Endothelial cell of umbilical vein (primary cell): ENCODE measurements around the gene CLN3. TPM values are rescaled to one million over a fixed set of nuclear protein-coding genes. Genes with fewer than 3 reads are reported as not detected.

ENCODE experiments used
- BruUV-seq: library from RNA; stranded (reverse); fragments of 400-500 nt; replicated peaks from 2 replicates; lab custom pipeline; 2021; lab: Mats Ljungman, UMichigan
- CTCF ChIA-PET: fragments of 300-600, 350-600 bp; sonication (Branson Sonifier 250); formaldehyde crosslinking; loops from one replicate; lab custom pipeline; 2021; ENCODE audit warnings: antibody characterized with exemption, inconsistent platforms; lab: Charles Lee
- POLR2A ChIA-PET: fragments of 300-600, 350-600 bp; sonication (Branson Sonifier 250); formaldehyde crosslinking; loops from one replicate; lab custom pipeline; 2021; ENCODE audit warnings: antibody characterized with exemption, inconsistent platforms; lab: Charles Lee
- DNase-seq: peaks from one replicate; pipeline ENCODE4 v3.0.0-alpha.2; 2011; ENCODE audit warnings: low read depth, low spot score
- FAIRE-seq: peaks from 2 replicates; lab custom pipeline; 2011; peaks lifted over from hg19 to GRCh38; lab: Jason Lieb, UNC
- H2AFZ ChIP-seq: 2 replicates; pipeline ENCODE4 v1.6.0; 2012; ENCODE audit warnings: low read depth, low read length, control low read depth, inconsistent platforms
- H3K27ac ChIP-seq: 2 replicates; pipeline ENCODE4 v1.5.1; 2011; ENCODE audit warnings: low read depth, mild to moderate bottlenecking, control low read depth, low read length, moderate library complexity; ENCODE audit not compliant: insufficient read depth
- H3K27me3 ChIP-seq, 2 experiments: 2 replicates each; pipeline versions ENCODE4 v1.6.0 to v1.6.1; 2011; ENCODE audit warnings: low read length in 2 of 2, mixed read lengths in 1 of 2; ENCODE audit not compliant: control insufficient read depth in 2 of 2, insufficient read depth in 2 of 2
- H3K36me3 ChIP-seq, 2 experiments: 2 replicates in 1 of 2; 3 replicates in 1 of 2; pipeline ENCODE4 v1.5.1; 2011; ENCODE audit warnings: low read length in 2 of 2, mild to moderate bottlenecking in 1 of 2, moderate library complexity in 1 of 2; ENCODE audit not compliant: control insufficient read depth in 2 of 2, insufficient read depth in 2 of 2; ENCODE audit errors: extremely low read depth in 1 of 2
- H3K4me1 ChIP-seq: 3 replicates; pipeline ENCODE4 v1.5.1; 2011; ENCODE audit warnings: mild to moderate bottlenecking, low read length; ENCODE audit not compliant: control insufficient read depth, insufficient read depth; ENCODE audit errors: extremely low read depth
- H3K4me2 ChIP-seq: 2 replicates; pipeline ENCODE4 v1.6.1; 2011; ENCODE audit warnings: low read length, control low read depth, mixed read lengths; ENCODE audit not compliant: insufficient read depth
- H3K4me3 ChIP-seq, 3 experiments: fragments of 200-600 bp in 1 of 3; sonication (generic), shearing (Covaris generic) in 1 of 3; replicated peaks in 1 of 3; 2 replicates each; pipeline ENCODE4 v1.5.1; 2011 to 2016; ENCODE audit warnings: control low read depth in 3 of 3, low read length in 3 of 3, mild to moderate bottlenecking in 2 of 3, inconsistent platforms in 1 of 3, low read depth in 1 of 3, moderate library complexity in 1 of 3; ENCODE audit not compliant: insufficient read depth in 1 of 3
- H3K79me2 ChIP-seq: 2 replicates; pipeline ENCODE4 v1.6.0; 2012; ENCODE audit warnings: low read length, inconsistent platforms; ENCODE audit not compliant: control insufficient read depth, insufficient read depth
- H3K9ac ChIP-seq: replicated peaks from 2 replicates; pipeline ENCODE3; 2011; ENCODE audit warnings: low read length, control low read depth; ENCODE audit not compliant: insufficient read depth; ENCODE audit errors: extremely low read depth
- H3K9me1 ChIP-seq: replicated peaks from 3 replicates; pipeline ENCODE4 v1.6.0; 2011; ENCODE audit warnings: mild to moderate bottlenecking, low read length; ENCODE audit not compliant: control insufficient read depth, insufficient read depth; ENCODE audit errors: extremely low read depth
- H3K9me3 ChIP-seq: replicated peaks from 2 replicates; pipeline ENCODE4 v1.5.1; 2012; ENCODE audit warnings: low read length, inconsistent platforms; ENCODE audit not compliant: control insufficient read depth, insufficient read depth
- H4K20me1 ChIP-seq: replicated peaks from 2 replicates; pipeline ENCODE3; 2011; ENCODE audit warnings: mild to moderate bottlenecking, low read length; ENCODE audit not compliant: control insufficient read depth, insufficient read depth; ENCODE audit errors: extremely low read depth
- EZH2 ChIP-seq: IDR thresholded peaks from 2 replicates; pipeline ENCODE4 v1.6.1; 2012; ENCODE audit warnings: borderline replicate concordance, low read depth, mild to moderate bottlenecking, moderate library complexity, low read length, inconsistent platforms; ENCODE audit not compliant: severe bottlenecking
- FOS ChIP-seq: IDR thresholded peaks from 2 replicates; pipeline ENCODE4 v1.6.1; 2011; ENCODE audit warnings: mild to moderate bottlenecking, low read length, moderate library complexity, borderline replicate concordance; ENCODE audit not compliant: insufficient read depth
- GATA2 ChIP-seq: IDR thresholded peaks from 2 replicates; pipeline ENCODE4 v1.7.0; 2011; ENCODE audit warnings: low read depth, mild to moderate bottlenecking, moderate library complexity, mixed read lengths, low read length; ENCODE audit not compliant: insufficient read length, insufficient read depth
- JUN ChIP-seq: IDR thresholded peaks from 2 replicates; pipeline ENCODE4 v1.6.1; 2011; ENCODE audit warnings: borderline replicate concordance, low read depth; ENCODE audit not compliant: insufficient read length, insufficient read depth
- MYC ChIP-seq: IDR thresholded peaks from one replicate; pipeline ENCODE4 v1.6.1; 2011; ENCODE audit warnings: mild to moderate bottlenecking, low read depth, low read length
- POLR2A ChIP-seq: IDR thresholded peaks from 2 replicates; pipeline ENCODE4 v1.6.1; 2012; ENCODE audit warnings: low read depth, mild to moderate bottlenecking, control low read depth, low read length
- POLR2AphosphoS5 ChIP-seq: IDR thresholded peaks from 2 replicates; pipeline ENCODE4 v1.6.1; 2012; ENCODE audit warnings: low read depth, mild to moderate bottlenecking, control low read depth, low read length, moderate library complexity; ENCODE audit not compliant: insufficient read depth
- dilution Hi-C: fragments of 300-500 bp; cut with MboI; formaldehyde crosslinking; loops from one replicate; pipeline ENCODE4 v1.15.0; 2019; ENCODE audit warnings: low sequenced_read_pairs; ENCODE audit not compliant: extremely low pct_ligation_motif_present
- intact Hi-C: fragments of 100-400 bp; cut with micrococcal nuclease; formaldehyde crosslinking; loops from one replicate; pipeline ENCODE4 v1.10.0; 2022
- polyA plus RNA-seq, 4 experiments: library from polyadenylated mRNA; depleted of rRNA in 3 of 4; stranded (reverse) in 3 of 4; unstranded in 1 of 4; fragments of >200 nt; gene quantifications; 2 replicates each; pipeline versions ENCODE4 v1.2.1 to v1.2.3, GENCODE V29; 2011 to 2012; ENCODE audit warnings: missing spikeins in 1 of 4
- total RNA-seq: library from RNA; stranded (reverse); gene quantifications from 2 replicates; pipeline ENCODE4 v1.2.3, GENCODE V29; 2021
- TF ChIP-seq, protein P1 (sequence below), 2 donors: IDR thresholded peaks; 1 replicate in 1 of 2; 2 replicates in 1 of 2; pipeline ENCODE4 v1.5.1; 2011; ENCODE audit warnings: low read length in 2 of 2, mild to moderate bottlenecking in 2 of 2, moderate library complexity in 2 of 2, control low read depth in 1 of 2, inconsistent platforms in 1 of 2, low read depth in 1 of 2; ENCODE audit not compliant: insufficient read depth in 1 of 2; ENCODE audit errors: extremely low read depth in 1 of 2
- TF ChIP-seq, protein P2 (sequence below): IDR thresholded peaks from 2 replicates; pipeline ENCODE4 v1.6.1; 2011; ENCODE audit not compliant: insufficient read depth, insufficient read length

The CLN3 gene
- total and polyA plus RNA-seq, 2 donors (not counting 3 experiments of a cell fraction or from before 2014, with no cell fraction given) = 40.2 to 76.1 TPM

DNA sequence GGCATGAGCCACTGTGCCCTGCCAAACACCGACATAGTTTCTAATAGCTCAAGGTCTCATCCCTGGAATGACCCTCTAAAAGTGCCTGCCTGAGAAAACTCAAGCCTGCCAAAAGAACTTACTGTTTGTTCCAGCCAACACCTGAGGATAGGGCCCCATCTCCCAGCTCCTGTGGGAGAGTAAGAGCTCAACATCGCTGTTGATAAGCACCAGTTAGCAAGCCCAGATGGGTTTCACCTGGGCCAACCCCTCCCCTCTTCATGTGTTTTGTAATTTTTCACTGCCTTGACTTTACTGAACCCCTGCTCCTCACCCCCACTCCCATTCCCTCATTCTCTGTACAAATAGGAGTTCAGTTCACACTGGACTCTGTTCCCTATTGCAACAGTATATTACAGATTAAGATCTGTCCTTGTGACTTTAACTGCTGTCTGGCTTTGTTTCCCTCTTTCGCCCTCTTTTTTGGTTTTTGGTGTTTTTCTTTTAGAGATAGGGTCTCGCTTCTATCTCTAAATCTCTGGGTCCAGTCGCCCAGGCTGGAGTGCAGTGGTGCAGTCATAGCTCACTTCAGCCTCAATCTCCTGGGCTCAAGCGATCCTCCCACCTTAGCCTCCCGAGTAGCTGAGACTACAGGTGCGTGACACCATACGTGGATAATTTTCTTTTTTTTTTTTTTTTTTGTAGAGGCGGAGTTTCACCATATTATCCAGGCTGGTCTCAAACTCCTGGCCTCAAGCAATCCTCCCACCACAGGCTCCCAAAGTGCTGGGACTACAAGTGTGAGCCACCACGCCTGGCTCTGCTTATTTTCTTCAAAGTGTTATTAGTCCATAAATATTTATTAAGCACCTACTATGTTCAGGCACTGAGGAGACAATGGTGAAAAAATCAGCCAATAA, 34.6 kb upstream of the CLN3 start:
- peaks cover 2% of the 10 kb centered on the region for H3K4me1 ChIP-seq
- H3K4me3 ChIP-seq = no peak overlapping the region
- H3K27ac ChIP-seq = no peak overlapping the region
- BruUV-seq = no TSS peak
- no peak overlapping the region for H3K9ac ChIP-seq
- no peak for TF ChIP-seq POLR2AphosphoS5
- no peak for TF ChIP-seq JUN
- no peak for TF ChIP-seq POLR2A
- no peak for TF ChIP-seq GATA2
- TF ChIP-seq, protein P1, sequence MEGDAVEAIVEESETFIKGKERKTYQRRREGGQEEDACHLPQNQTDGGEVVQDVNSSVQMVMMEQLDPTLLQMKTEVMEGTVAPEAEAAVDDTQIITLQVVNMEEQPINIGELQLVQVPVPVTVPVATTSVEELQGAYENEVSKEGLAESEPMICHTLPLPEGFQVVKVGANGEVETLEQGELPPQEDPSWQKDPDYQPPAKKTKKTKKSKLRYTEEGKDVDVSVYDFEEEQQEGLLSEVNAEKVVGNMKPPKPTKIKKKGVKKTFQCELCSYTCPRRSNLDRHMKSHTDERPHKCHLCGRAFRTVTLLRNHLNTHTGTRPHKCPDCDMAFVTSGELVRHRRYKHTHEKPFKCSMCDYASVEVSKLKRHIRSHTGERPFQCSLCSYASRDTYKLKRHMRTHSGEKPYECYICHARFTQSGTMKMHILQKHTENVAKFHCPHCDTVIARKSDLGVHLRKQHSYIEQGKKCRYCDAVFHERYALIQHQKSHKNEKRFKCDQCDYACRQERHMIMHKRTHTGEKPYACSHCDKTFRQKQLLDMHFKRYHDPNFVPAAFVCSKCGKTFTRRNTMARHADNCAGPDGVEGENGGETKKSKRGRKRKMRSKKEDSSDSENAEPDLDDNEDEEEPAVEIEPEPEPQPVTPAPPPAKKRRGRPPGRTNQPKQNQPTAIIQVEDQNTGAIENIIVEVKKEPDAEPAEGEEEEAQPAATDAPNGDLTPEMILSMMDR (IDR thresholded peaks at IDR 0.05; ENCODE audit: extremely low read depth in 1 of 2, insufficient read depth in 1 of 2, low read depth in 1 of 2, low read length in 2 of 2) = no peak
- no peak for TF ChIP-seq FOS
- TF ChIP-seq MYC = no peak
- no peak for TF ChIP-seq EZH2
- TF ChIP-seq, protein P2, sequence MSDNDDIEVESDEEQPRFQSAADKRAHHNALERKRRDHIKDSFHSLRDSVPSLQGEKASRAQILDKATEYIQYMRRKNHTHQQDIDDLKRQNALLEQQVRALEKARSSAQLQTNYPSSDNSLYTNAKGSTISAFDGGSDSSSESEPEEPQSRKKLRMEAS = no peak
- no peak overlapping the region for H3K4me2 ChIP-seq
- H2AFZ ChIP-seq = no peak overlapping the region
- no peak for FAIRE-seq
- H3K9me1 ChIP-seq = no peaks in the 10 kb centered on the region
- H3K9me3 ChIP-seq = no peaks in the 10 kb centered on the region
- dilution Hi-C loops (no loop called here), intact Hi-C loops (loop anchor here (5.0 kb wide), 1 partner anchor 91 kb away; no protein-coding TSS in a partner anchor)
- ChIA-PET CTCF (interaction anchor here (0.6 to 1.2 kb wide), 2 partner anchors 22 to 434 kb away, joined by 3 to 4 read pairs; no protein-coding TSS in a partner anchor), POLR2A (no interaction called here)
- H3K36me3 ChIP-seq = no peaks in the 10 kb centered on the region
- no peak for DNase-seq
- no peaks in the 10 kb centered on the region for H4K20me1 ChIP-seq
- peaks cover 0 to 2% of the 10 kb centered on the region in 2 experiments for H3K27me3 ChIP-seq
- H3K79me2 ChIP-seq = no peaks in the 10 kb centered on the region
